ENCODE results near the gene YAF2. TPM values are rescaled to one million over a fixed set of nuclear protein-coding genes. Genes with fewer than 3 reads are reported as not detected.
"Not testable (repeated sequence)": the region's sequence is repeated elsewhere in the genome, so short reads cannot be mapped to it uniquely, and the experiment has no call there.

Gene YAF2
- total RNA-seq, 2 donors from 2014 or later: 65.1 to 71.3 TPM

DNA sequence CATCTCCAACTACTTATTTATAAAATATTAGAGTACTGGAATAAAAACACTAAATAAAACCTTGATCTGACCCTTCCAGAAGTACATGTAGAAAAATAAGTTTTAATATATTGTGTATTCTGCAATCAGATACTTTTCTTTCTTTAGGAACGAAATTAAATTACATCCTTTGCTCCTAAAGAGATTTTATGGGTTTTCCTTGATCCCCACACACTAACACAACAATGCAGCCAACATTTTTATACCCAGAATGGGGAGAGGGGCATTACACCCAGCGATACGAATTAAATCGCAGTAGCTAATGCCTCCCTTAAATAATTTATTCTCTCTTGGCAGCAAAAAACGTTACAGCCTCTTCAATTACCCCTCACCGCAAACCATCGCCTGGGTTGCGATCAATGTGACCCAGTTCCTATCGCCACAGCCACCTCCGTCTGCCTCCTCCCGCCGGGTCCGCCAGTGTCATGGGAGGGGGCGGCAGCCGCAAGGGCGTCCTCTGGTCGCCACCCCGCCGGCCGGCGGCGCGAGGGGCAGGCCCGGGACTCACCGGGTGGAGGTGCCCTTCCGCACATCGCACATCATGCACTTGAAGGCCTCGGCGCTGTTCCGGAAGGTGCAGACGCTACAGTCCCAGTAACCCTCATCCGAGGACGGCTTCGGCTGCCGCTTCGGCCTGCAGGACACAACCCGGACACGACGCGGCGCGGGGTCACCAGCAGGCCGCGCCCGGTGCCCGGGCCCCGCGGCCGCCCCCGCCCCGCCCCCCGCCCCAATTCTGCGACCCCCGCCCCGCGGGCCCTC, 796 bp downstream of the YAF2 start:
- peaks cover 25% of the 10 kb centered on the region for H3K4me1 Mint-ChIP-seq
- no peaks in the 10 kb centered on the region for H3K27me3 Mint-ChIP-seq
- peaks cover 2% of the 10 kb centered on the region for H3K36me3 Mint-ChIP-seq (ENCODE audit: low read depth)
- peak overlapping the region; percentile 83 for H3K27ac Mint-ChIP-seq
- DNase-seq: peak; percentile 55 to 66 (median 56)
- peak; percentile 72 for ATAC-seq
- no peaks in the 10 kb centered on the region for H3K9me3 ChIP-seq (ENCODE audit: control insufficient read depth, low read length, poor library complexity, severe bottlenecking)
- H3K4me3 Mint-ChIP-seq: peak overlapping the region; percentile 92

DNA sequence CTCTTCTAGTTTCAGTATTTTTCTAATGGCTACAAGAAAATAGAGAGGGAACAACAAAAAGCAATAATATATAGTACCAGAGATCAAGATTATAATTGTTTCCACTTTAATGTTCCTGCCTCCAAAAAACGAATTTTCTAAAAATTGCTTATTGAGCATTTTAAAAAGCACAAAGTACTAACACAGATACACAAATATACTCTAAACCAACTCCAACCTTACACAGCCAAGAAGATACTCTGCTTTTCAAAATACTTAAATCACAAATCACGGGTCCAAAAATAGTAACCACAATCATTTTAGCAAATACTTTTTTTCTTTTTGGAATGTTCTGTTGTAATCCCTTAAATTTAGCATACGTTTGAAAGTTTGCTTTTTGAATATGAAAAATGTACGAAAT, 2.0 kb downstream of the YAF2 start:
- peaks cover 2% of the 10 kb centered on the region for H3K36me3 Mint-ChIP-seq (ENCODE audit: low read depth)
- no peak for ATAC-seq
- no peaks in the 10 kb centered on the region for H3K27me3 Mint-ChIP-seq
- no peak for DNase-seq
- H3K4me3 Mint-ChIP-seq: peak overlapping the region; percentile 68
- H3K27ac Mint-ChIP-seq: peak overlapping the region; percentile 84
- no peaks in the 10 kb centered on the region for H3K9me3 ChIP-seq (ENCODE audit: control insufficient read depth, low read length, poor library complexity, severe bottlenecking)
- H3K4me1 Mint-ChIP-seq: peaks cover 28% of the 10 kb centered on the region

DNA sequence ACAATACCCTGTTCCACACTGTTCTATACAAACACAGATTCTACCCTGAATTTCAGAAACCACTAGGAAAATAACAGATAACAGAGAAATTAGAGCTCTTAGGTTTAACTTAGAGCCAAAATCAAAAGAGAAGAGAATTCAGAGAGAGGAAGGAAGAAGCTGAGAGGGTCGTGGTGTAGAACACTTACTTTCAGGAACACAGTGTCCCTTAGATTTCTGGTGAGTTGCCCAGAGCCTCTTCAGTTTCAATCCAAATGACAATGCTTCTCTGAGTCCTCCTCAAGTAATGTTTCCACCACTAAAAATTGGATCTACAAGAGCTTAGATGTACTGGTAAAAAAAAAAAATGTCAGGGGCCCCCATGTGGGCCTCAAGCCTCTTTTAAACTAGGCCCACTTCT, 2.6 kb downstream of the YAF2 start:
- no peaks in the 10 kb centered on the region for H3K27me3 Mint-ChIP-seq

DNA sequence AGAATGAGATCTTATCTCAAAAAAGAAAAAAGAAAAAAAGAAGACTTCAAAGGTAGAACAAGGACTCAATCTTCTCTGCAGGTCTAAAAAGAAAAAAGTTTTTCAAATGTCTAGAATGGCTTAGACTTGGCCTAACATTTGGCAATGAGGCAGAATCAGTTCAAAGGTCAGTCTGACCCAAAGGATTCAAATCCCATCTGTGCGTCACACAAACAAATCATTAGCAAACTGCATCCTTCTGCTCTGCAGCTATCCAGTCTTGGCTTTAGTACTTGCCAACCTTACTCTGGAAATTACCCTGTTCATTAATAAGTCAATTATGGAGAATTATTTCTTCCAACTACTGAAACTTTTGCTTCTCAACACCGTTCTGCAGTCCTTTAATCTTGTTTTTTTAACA, 3.1 kb downstream of the YAF2 start:
- ATAC-seq (no peak), DNase-seq (no peak)
- no peaks in the 10 kb centered on the region for H3K27me3 Mint-ChIP-seq
- H3K4me1 Mint-ChIP-seq: peaks cover 35% of the 10 kb centered on the region
- H3K27ac Mint-ChIP-seq: peak overlapping the region; percentile 84
- no peak overlapping the region for H3K4me3 Mint-ChIP-seq
- no peaks in the 10 kb centered on the region for H3K9me3 ChIP-seq (ENCODE audit: control insufficient read depth, low read length, poor library complexity, severe bottlenecking)
- peaks cover 2% of the 10 kb centered on the region for H3K36me3 Mint-ChIP-seq (ENCODE audit: low read depth)

More for the DNA sequence above, 2.6 kb downstream of the YAF2 start:
- no peak for ATAC-seq
- peak overlapping the region; percentile 68 for H3K4me3 Mint-ChIP-seq
- H3K36me3 Mint-ChIP-seq (ENCODE audit: low read depth): peaks cover 2% of the 10 kb centered on the region
- peaks cover 31% of the 10 kb centered on the region for H3K4me1 Mint-ChIP-seq
- H3K9me3 ChIP-seq (ENCODE audit: control insufficient read depth, low read length, poor library complexity, severe bottlenecking): no peaks in the 10 kb centered on the region
- H3K27ac Mint-ChIP-seq: peak overlapping the region; percentile 84
- no peak for DNase-seq

DNA sequence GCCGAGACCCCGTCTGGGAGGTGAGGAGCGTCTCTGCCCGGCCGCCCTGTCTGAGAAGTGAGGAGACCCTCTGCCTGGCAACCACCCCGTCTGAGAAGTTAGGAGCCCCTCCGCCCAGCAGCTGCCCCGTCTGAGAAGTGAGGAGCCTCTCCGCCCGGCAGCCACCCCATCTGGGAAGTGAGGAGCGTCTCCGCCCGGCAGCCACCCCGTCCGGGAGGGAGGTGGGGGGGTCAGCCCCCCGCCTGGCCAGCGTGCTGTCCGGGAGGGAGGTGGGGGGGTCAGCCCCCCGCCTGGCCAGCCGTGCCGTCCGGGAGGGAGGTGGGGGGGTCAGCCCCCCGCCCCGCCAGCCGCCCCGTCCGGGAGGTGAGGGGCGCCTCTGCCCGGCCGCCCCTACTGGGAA, 10.5 kb downstream of the YAF2 start:
- not testable (repeated sequence) for H3K27me3 Mint-ChIP-seq; H3K36me3 Mint-ChIP-seq (ENCODE audit: low read depth); H3K9me3 ChIP-seq (ENCODE audit: control insufficient read depth, low read length, poor library complexity, severe bottlenecking); DNase-seq; H3K4me3 Mint-ChIP-seq; ATAC-seq; H3K27ac Mint-ChIP-seq
- H3K4me1 Mint-ChIP-seq: peaks cover 20% of the 10 kb centered on the region

DNA sequence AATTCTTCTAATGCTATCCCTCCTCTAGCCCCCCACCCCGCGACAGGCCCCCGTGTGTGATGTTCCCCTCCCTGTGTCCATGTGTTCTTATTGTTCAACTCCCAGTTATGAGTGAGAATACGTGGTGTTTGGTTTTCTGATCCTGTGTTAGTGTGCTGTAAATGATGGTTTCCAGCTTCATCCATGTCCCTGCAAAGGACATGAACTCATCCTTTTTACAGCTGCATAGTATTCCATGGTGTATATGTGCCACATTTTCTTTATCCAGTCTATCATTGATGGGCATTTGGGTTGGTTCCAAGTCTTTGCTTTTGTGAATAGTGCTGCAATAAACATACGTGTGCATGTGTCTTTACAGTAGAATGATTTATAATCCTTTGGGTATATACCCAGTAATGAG, 13.5 kb downstream of the YAF2 start:
- not testable (repeated sequence) for DNase-seq; H3K4me3 Mint-ChIP-seq; H3K27me3 Mint-ChIP-seq; ATAC-seq; H3K9me3 ChIP-seq (ENCODE audit: control insufficient read depth, low read length, poor library complexity, severe bottlenecking); H3K27ac Mint-ChIP-seq; H3K36me3 Mint-ChIP-seq (ENCODE audit: low read depth)
- H3K4me1 Mint-ChIP-seq: peaks cover 23% of the 10 kb centered on the region

DNA sequence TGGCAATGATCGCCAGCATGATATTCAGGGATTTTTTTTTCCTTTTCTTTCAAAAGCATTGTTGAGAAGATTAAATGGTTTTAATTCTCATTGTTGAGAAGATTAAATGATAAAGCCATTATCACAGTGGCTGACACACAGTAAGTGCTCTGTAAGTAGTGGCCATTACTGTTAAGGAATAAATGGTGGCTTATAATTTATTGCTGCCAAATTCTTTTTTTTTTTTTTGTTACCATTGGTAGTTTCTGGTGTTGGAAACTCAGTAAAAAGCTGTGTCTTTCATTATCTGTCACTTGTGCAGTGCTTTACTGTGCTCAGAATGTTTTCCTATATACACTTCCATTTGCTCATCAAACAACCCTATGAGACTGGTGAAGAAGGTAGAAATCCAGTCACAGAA, 15.3 kb downstream of the YAF2 start:
- no peak for DNase-seq

DNA sequence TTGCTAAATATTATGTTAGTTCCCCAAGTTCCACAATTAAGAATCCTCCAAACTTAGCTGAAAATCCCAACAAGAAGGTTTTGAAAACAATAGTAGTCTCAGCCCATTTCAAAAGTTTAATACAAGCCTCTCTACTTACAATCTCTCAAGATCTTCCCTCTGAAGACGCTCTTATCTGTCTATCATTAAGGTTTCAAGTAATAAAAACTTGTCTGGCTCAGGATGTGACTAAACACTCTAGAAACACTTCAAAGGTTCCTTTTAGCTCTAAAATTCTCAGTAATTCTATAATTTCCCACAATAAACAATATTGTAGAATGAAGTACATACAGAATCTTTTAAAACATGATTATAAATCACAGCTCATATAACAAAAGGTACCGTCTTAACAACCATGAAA, 16.3 kb downstream of the YAF2 start:
- H3K9me3 ChIP-seq (ENCODE audit: control insufficient read depth, low read length, poor library complexity, severe bottlenecking): no peaks in the 10 kb centered on the region
- peak overlapping the region; percentile 75 for H3K27ac Mint-ChIP-seq
- H3K4me3 Mint-ChIP-seq: no peak overlapping the region
- peaks cover 2% of the 10 kb centered on the region for H3K36me3 Mint-ChIP-seq (ENCODE audit: low read depth)
- H3K27me3 Mint-ChIP-seq: no peaks in the 10 kb centered on the region
- no peak for DNase-seq
- peaks cover 33% of the 10 kb centered on the region for H3K4me1 Mint-ChIP-seq
- peak; percentile 36 for ATAC-seq

More for the DNA sequence above, 15.3 kb downstream of the YAF2 start:
- Mint-ChIP-seq H3K27me3 (no peaks in the 10 kb centered on the region), H3K36me3 (ENCODE audit: low read depth) (no peaks in the 10 kb centered on the region), H3K4me1 (peaks cover 31% of the 10 kb centered on the region), H3K27ac (no peak overlapping the region), H3K4me3 (no peak overlapping the region)
- no peak for ATAC-seq
- H3K9me3 ChIP-seq (ENCODE audit: control insufficient read depth, low read length, poor library complexity, severe bottlenecking): no peaks in the 10 kb centered on the region

DNA sequence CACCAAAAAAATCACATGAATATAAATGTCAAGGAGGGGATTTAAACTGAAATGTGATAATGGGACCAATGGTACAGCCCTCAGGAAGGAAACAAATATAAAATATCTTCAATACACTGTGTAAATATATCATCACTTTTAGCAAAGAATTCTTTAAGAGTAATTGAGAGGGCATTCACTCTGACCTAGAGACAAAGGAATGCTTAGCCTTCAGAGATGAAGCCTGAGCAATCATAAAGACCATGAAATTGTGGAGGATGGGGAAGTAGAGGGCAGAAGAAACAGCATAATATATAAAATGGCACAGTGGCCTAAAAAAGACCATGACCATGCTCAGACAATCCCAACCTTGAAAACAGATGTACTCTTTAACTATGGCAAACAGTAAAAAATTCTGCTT, 20.4 kb downstream of the YAF2 start:
- H3K27ac Mint-ChIP-seq: no peak overlapping the region
- no peaks in the 10 kb centered on the region for H3K9me3 ChIP-seq (ENCODE audit: control insufficient read depth, low read length, poor library complexity, severe bottlenecking)
- H3K4me1 Mint-ChIP-seq: peaks cover 38% of the 10 kb centered on the region
- ATAC-seq (no peak), DNase-seq (no peak)
- no peaks in the 10 kb centered on the region for H3K27me3 Mint-ChIP-seq
- H3K36me3 Mint-ChIP-seq (ENCODE audit: low read depth): peaks cover 10% of the 10 kb centered on the region
- H3K4me3 Mint-ChIP-seq: no peak overlapping the region

DNA sequence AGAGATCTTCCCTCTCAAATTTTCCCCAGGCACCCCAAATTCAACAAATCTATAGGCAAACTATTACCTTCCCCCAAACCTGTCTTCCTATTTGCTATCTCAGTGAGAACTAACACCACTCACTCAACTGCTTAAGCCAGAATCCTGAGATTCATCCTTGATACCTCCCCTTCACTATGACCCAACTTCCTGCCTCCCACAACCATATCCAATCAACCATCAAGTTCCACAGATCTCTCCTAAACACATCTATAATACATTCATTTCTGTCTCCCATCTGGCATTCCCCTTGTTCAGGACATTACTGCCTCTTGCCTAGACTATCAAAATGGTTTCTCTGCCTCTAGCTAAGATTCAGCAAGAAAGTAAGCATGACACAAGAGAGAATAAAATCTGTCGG, 21.3 kb downstream of the YAF2 start:
- H3K27ac Mint-ChIP-seq: peak overlapping the region; percentile 1

DNA sequence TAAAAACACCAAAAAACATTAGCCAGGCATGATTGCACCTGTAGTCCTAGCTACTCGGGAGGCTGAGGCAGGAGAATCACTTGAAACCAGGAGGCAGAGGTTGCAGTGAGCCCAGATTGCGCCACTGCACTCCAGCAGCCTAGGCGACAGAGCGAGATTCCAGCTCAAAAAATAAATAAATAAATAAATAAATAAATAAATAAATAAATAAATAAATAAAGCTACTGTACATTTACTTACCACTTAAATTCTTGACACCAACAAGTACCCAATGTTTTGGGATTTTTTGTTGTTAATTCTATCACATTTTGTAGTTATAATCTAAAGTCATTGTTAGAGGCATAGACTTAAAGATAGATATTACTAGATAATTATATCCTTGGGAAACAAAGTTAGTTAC, 22.3 kb downstream of the YAF2 start:
- H3K9me3 ChIP-seq (ENCODE audit: control insufficient read depth, low read length, poor library complexity, severe bottlenecking); H3K4me3 Mint-ChIP-seq; H3K27me3 Mint-ChIP-seq; H3K36me3 Mint-ChIP-seq (ENCODE audit: low read depth); DNase-seq; ATAC-seq: not testable (repeated sequence)
- peaks cover 28% of the 10 kb centered on the region for H3K4me1 Mint-ChIP-seq
- H3K27ac Mint-ChIP-seq: peak overlapping the region; percentile 41

More for the DNA sequence above, 21.3 kb downstream of the YAF2 start:
- Mint-ChIP-seq H3K36me3 (ENCODE audit: low read depth) (peaks cover 10% of the 10 kb centered on the region), H3K4me1 (peaks cover 34% of the 10 kb centered on the region), H3K4me3 (no peak overlapping the region), H3K27me3 (no peaks in the 10 kb centered on the region)
- H3K9me3 ChIP-seq (ENCODE audit: control insufficient read depth, low read length, poor library complexity, severe bottlenecking): no peaks in the 10 kb centered on the region
- no peak for ATAC-seq
- DNase-seq: no peak

DNA sequence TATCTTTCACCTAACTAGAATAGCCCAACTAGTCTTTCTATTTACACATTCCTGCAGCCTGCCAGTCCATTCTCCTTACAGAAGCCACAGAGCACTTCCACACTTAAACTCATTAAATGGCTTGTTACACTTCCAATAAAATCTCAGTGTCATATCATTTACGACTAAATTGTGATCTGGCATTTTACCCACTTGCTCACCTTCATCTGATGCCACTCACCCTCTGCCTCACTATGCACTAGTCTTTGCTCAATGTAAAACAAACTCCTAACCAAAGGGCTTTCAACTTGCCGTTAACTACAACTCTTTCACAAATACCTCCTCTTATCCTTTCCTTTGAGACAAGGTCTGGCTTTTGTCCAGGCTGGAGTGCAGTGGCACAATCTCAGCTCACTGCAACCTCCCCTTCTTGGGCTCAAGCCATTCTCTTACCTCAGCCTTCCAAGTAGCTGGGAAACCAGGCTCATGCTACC, 24.1 kb downstream of the YAF2 start:
- ATAC-seq (no peak), DNase-seq (no peak)
- Mint-ChIP-seq H3K4me1 (peaks cover 18% of the 10 kb centered on the region), H3K36me3 (ENCODE audit: low read depth) (peaks cover 13% of the 10 kb centered on the region), H3K27ac (no peak overlapping the region), H3K4me3 (no peak overlapping the region), H3K27me3 (no peaks in the 10 kb centered on the region)
- H3K9me3 ChIP-seq (ENCODE audit: control insufficient read depth, low read length, poor library complexity, severe bottlenecking): no peaks in the 10 kb centered on the region

DNA sequence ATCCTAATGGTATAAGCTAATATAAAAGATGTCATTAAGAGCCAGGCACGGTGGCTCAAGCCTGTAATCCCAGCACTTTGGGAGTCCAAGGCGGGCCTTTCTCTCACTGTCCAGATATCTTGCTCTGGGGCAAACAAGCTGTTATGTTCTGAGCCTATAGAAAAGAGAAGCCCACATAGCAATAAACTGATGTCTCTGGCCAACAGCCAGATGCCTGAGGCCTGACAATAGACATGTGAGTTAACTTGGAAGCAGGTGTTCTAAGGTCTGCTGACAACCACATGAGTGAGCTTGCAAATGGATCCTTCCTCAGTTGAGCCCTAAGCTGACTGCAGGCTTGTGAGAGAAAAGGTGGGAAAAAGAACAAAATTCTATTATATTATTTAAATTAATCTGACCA, 25.0 kb downstream of the YAF2 start:
- H3K27ac Mint-ChIP-seq: no peak overlapping the region

DNA sequence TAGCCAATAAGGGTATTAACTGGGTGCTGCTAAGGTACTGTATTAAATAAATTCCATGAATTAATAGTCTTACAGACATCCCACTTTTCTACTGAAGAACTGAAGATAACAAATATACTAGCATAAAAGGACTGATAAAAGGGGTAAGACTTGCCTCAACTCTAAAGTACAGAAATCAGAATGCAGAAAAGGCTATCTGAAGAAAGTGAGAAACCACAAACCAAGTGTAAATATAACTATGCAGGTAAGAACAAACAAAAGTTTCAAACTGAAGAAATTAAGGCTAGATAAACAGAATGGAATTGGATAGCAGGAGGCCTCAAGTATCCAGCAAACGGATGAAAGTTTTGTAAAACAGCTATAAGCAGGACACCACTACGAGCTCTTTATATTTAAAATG, 29.5 kb downstream of the YAF2 start:
- DNase-seq (no peak), ATAC-seq (no peak)
- H3K9me3 ChIP-seq (ENCODE audit: control insufficient read depth, low read length, poor library complexity, severe bottlenecking): no peaks in the 10 kb centered on the region
- Mint-ChIP-seq H3K27ac (peak overlapping the region; percentile 14), H3K4me3 (no peak overlapping the region), H3K36me3 (ENCODE audit: low read depth) (peaks cover 6% of the 10 kb centered on the region), H3K27me3 (no peaks in the 10 kb centered on the region), H3K4me1 (peaks cover 6% of the 10 kb centered on the region)

More for the DNA sequence above, 25.0 kb downstream of the YAF2 start:
- no peak overlapping the region for H3K4me3 Mint-ChIP-seq
- no peak for DNase-seq
- H3K27me3 Mint-ChIP-seq: no peaks in the 10 kb centered on the region
- H3K36me3 Mint-ChIP-seq (ENCODE audit: low read depth): peaks cover 13% of the 10 kb centered on the region
- no peaks in the 10 kb centered on the region for H3K9me3 ChIP-seq (ENCODE audit: control insufficient read depth, low read length, poor library complexity, severe bottlenecking)
- H3K4me1 Mint-ChIP-seq: peaks cover 17% of the 10 kb centered on the region
- no peak for ATAC-seq

Measured in T-helper 17 cell (primary cell).